Measurements from ENCODE around the gene PRAMEF1.
"Not testable (repeated sequence)": the region's sequence is repeated elsewhere in the genome, so short reads cannot be mapped to it uniquely, and the experiment has no call there.

The PRAMEF1 gene

DNA sequence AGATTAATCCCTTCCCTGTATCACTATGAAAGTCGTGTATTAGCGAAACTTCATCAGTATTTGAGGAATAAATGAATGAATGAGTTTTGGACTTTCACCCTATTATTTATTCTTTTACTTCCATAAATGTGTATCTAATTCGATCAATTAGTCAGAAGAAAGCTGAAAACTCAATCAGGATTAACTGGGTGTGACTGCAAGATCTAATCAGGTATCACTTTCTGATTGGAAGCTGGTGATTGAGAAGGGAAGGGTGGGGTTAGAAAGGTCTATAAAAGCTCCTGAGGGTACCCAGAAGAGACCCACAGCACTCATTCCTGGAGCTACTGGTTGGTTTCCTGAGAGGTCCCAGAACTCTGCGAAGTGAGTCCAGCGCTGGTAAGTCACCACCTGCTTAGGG, at the start of gene PRAMEF1:
Gene PRAMEF1, plus strand, starts transcription at position 301 of the 400 bp plus-strand sequence. CDS start 1,831 bp downstream, outside the sequence.
- DNase-seq, result not testable (repeated sequence)

DNA sequence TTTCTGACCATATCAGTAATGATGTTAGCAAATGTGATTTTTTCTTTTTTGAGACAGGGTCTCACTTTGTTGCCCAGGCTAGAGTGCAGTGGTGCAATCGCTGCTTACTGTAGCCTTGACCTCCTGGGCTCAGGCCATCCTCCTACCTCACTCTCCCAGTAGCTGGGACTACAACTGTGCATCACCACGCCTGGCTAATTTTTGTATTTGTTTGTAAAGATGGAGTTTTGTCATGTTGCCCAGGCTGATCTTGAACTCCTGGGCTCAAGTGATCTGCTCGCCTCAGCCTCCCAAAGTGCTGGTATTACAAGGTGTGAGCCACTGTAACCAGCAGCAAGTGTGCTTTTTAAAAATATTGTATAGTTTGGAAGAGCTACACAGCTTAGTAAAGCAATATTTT, 49.3 kb upstream of the PRAMEF1 start:
- no peak for DNase-seq

GRCh38 chr1:12745126-12745991, 45.8 kb upstream of the PRAMEF1 start:
- DNase-seq, result no peak

DNA sequence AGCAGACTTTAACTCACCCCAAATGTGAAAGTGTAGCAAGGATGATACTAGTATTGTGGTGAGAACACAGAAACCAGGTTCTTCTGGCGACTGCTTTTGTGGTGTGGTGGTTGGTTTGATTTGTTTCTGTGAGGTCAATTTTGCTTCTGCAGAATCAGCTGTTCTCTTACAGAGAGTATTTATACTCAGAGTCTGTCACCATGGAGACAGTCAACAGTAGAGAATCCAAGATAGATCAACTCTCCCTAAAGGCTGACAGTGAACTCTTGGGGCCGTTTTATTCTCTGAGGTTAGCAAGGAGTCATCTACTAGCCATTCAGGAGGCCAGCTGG, 45.2 kb upstream of the PRAMEF1 start, which contains the start of gene CFAP107:
Gene CFAP107, plus strand, starts transcription at position 209 of the 332 bp plus-strand sequence. CDS start 231 bp downstream, outside the sequence.
- DNase-seq, result no peak

DNA sequence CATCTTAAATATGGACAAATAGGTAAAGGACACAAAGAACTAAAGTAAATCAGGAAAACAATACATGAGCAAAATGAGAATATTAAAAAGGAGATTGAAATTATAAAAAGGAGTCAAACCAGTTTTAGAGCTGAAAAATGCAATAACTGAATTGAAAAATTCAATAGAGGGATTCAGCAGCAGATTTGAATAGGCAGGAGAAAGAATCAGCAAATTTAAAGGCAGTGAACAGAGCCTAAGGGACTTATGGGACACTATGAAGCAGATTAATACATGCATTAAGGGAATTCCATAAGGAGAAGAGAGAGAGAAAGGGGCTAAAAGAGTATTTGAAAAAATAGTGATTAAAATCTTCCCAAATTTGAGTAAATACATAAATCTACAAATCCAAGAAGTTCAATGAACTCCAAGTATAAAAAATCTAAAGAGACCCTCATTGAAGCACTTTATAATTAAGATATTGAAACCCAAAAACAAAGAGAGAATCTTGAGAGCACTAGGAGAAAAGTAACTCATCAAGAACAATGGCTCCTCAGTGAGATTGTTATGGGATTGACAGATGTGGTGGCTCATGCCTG, 42.3 kb upstream of the PRAMEF1 start:
- no peak for DNase-seq

DNA sequence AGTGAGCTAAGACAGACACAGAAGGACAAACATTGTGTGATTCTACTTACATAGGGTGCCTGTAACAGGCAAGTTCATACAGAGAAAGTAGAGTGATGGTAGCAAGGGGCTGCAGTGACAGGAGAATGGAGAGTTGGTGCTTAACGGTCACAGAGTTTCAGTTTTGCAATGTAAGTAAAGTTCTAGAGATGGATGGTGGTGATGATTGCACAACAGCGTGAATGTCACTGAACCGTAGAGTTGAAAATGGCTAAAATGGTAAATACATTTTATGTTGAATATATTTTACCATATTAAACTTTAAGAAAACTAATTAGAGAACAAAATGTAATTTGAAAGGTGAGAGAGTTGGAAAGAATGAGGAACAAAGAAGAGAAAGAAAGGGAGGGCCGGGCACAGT, 36.5 kb upstream of the PRAMEF1 start:
- DNase-seq, result no peak

DNA sequence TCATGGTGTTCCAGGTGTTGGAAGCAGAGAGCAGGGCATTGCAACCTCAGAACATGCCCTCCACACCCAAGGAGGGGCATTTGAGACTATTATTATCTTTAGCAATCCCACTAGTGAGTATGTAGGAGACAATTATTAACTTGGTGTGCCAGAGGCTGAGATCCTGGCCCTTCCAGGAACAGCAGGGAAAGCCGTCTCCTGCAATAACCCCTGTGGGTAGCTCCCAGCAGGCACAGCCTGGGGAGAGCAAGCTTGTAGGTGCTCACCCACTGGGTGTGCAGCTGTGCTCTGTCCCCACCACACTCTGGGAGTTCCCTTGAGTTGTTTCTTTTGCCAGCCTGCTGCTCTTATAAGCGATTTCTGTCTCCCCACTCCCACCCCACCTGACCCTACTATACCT, 34.9 kb upstream of the PRAMEF1 start:
- no peak for DNase-seq

GRCh38 chr1:12756768-12757413, 34.3 kb upstream of the PRAMEF1 start:
- no peak for DNase-seq

DNA sequence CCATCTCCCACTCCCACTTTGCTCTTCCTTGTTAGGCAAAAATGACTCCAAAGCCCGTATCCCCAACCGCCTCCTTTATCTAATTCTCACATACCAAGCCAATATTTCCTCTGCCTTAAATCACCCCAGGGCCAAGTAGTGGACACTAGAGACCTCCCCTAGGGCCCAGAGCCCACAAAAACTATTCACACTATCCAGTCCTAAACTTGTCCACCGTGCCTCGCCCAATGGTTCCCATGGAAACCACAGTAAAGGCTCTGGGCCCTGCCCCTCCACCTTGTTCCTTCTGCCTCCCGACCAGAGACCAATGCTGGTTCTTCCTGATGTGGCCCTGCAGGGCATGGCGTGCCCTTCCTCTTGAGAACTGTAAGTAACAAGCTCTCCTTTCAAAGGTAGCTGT, 33.4 kb upstream of the PRAMEF1 start:
- DNase-seq, result no peak

- DNase-seq, result no peak
Measured at GRCh38 chr1:12760256-12760795, 30.9 kb upstream of the PRAMEF1 start.

DNA sequence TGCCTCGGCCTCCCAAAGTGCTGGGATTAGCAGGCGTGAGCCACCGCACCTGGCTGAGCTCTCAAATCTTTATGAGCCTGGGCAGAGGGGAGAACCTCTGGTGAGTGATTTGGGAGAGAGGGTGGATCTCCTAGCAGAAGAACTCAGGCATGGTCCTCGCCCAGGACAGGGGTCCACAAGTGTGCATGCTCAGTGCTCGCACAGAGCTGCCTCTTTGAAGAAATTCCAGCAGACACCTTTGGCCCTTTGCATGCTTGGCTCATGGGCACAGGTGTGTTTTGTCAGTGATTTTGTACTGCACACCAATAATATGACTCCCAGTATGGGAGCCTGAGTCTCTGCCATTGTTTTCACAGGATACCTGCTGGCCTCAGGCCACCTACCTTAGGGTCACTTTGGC, 29.4 kb upstream of the PRAMEF1 start:
- DNase-seq, result no peak

GRCh38 chr1:12762766-12763165, 28.4 kb upstream of the PRAMEF1 start:
- no peak for DNase-seq

GRCh38 chr1:12763479-12763878, 27.7 kb upstream of the PRAMEF1 start:
- DNase-seq, result no peak

DNA sequence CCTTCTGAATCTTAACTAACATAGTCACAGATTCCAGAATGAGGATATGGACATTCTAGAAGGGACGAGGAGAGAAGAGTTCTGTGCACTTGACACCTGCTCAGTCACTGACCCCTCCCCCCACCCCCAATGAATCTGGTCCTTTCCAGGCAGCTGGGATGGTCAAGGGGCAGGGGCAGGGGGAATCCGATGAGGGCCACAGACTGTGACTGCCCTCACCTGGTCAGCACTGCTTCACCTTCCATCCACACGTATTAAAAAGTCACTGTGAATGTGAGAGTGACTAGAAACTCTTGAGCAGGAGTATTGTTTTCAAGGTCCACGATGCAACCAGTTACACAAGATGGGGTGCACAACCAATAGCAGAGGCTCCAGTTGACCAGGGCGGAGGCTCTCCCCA, 27.2 kb upstream of the PRAMEF1 start:
- DNase-seq, result no peak

DNA sequence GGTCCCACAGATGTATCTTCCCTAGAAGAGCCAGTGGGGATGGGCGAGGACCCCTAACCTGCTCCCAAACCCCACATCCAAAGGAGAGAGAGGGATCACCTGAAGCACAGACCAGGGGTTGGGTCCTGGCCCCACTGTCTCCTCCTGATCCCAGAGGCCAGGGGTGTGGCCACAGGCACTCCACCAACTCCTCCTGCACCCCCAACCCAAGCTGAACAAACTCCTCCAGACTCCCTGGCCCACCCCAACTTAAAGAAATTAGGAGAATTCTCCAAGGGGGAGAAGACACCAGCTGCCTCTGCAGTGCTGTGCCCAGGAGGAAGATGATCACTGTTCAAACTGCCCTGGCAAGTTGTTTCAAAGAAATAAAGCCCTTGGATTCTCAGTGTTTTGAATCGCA, 22.2 kb upstream of the PRAMEF1 start:
- DNase-seq, result no peak

- DNase-seq, result no peak
Measured at GRCh38 chr1:12769976-12770505, 21.2 kb upstream of the PRAMEF1 start.

- DNase-seq, result no peak
Measured at GRCh38 chr1:12770620-12771019, 20.6 kb upstream of the PRAMEF1 start.

DNA sequence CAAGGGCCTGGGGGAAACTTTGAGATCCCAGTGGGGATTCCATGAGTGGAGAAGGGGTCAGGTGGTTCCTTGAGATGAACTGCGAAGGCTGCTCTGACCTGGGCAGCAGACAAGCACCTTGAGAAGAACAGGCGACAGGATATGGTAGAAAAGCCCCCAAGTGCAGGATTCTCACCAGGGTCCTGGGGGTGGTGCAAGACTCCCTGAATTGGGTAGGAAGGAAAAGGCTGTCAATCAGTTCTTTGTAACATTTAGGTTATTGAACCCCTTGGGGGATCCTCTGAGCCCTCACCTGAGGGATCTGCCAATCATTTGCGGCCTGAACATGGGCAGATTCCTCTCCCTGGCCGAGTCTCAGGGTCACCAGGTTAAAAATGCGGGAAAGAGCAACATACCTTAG, 20.0 kb upstream of the PRAMEF1 start:
- no peak for DNase-seq

DNA sequence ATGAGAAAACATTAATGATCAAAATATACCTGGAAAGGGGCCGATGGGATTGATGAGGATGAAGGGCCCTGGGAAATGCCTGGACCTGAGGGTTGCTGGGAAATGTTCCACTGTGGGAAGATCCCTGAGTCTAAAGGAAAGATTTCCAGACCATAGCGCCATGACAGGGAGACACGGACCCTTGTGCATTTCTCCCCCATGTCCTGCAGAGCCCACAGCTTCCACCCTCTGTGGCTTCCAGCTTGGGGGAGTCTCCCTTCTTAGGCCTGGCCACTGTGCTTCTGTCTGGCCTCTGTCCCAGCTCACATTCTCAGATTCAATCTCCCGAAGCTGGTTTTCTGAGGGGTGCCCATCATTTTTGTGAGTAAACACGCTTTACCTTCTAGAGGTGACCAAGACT, 18.7 kb upstream of the PRAMEF1 start:
- DNase-seq, result no peak

DNA sequence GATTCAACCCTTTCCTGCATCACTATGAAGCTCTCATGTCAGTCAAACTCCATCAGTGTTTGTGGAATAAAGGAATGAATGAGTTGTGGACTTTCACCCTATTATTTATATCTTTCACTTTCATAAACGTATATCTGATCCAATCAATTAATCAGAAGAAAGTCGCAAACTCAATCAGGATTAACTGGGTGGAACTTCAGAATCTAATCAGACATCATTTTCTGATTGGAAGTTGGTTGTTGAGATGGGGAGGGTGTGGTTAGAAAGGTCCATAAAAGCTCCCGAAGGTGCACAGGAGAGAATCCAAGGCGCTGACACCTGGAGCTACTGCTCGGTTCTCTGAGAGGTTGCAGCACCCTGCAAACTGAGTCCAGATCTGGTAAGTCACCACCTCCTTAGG, 17.8 kb upstream of the PRAMEF1 start, which contains the start of gene PRAMEF12:
Gene PRAMEF12, plus strand, starts transcription at position 301 of the 400 bp plus-strand sequence. CDS start 1,130 bp downstream, outside the sequence.
- DNase-seq, result no peak

GRCh38 chr1:12774801-12775345, 16.3 kb upstream of the PRAMEF1 start:
- no peak for DNase-seq

- DNase-seq, result no peak
Measured at GRCh38 chr1:12775443-12775842, 15.8 kb upstream of the PRAMEF1 start.
